SK-N-SH (cell line): Measurements from ENCODE around the gene HDHD5. TPM values are rescaled to one million over a fixed set of nuclear protein-coding genes. Genes with fewer than 3 reads are reported as not detected.

Experiments used
- CTCF ChIA-PET: fragments of 300-600, 350-600 bp; formaldehyde crosslinking; extraction: SDS; loops from one replicate; lab custom pipeline; 2021; lab: Yijun Ruan, JAX
- POLR2A ChIA-PET: fragments of 350-600 bp; sonication (Branson Sonifier 250); formaldehyde crosslinking; extraction: SDS; loops from one replicate; lab custom pipeline; 2020; ENCODE audit warnings: antibody characterized with exemption, inconsistent platforms; lab: Yijun Ruan, JAX
- DNase-seq: peaks from one replicate; pipeline ENCODE4 v3.0.0; 2012
- H2AFZ ChIP-seq: fragments of 200-600 bp; sonication (generic); 2 replicates; pipeline ENCODE4 v1.8.1; 2016; ENCODE audit warnings: antibody characterized with exemption, mild to moderate bottlenecking, low read depth
- H3F3A ChIP-seq: fragments of 200-600 bp; sonication (generic); replicated peaks from 2 replicates; pipeline ENCODE3; 2016; ENCODE audit warnings: antibody characterized with exemption, mild to moderate bottlenecking; ENCODE audit not compliant: insufficient read depth
- H3K27ac ChIP-seq, 2 experiments: fragments of 200-500 bp in 1 of 2; fragments of 200-600 bp in 1 of 2; sonication (Bioruptor generic) in 1 of 2; sonication (generic), shearing (Covaris generic) in 1 of 2; 2 replicates each; pipeline versions ENCODE4 v1.5.1 to v1.6.1; 2014 to 2016; ENCODE audit warnings: low read depth in 2 of 2, inconsistent platforms in 1 of 2, low read length in 1 of 2, mild to moderate bottlenecking in 1 of 2, mixed read lengths in 1 of 2
- H3K27me3 ChIP-seq: fragments of 200-600 bp; sonication (generic), shearing (Covaris generic); 2 replicates; pipeline ENCODE4 v1.6.1; 2016; ENCODE audit warnings: mixed run types; ENCODE audit not compliant: insufficient read depth
- H3K36me3 ChIP-seq, 2 experiments: fragments of 200-500 bp in 1 of 2; fragments of 200-600 bp in 1 of 2; sonication (Bioruptor generic) in 1 of 2; sonication (generic) in 1 of 2; replicated peaks in 1 of 2; 2 replicates each; pipeline versions ENCODE3 to v1.5.1; 2014 to 2016; ENCODE audit warnings: low read length in 1 of 2, mild to moderate bottlenecking in 1 of 2; ENCODE audit not compliant: insufficient read depth in 2 of 2, control insufficient read depth in 1 of 2
- H3K4me1 ChIP-seq, 2 experiments: fragments of 200-500 bp in 1 of 2; fragments of 200-600 bp in 1 of 2; sonication (Bioruptor generic) in 1 of 2; sonication (generic), shearing (Covaris generic) in 1 of 2; 2 replicates each; pipeline versions ENCODE4 v1.5.1 to v1.6.1; 2014 to 2016; ENCODE audit warnings: low read depth in 1 of 2, low read length in 1 of 2, mixed run types in 1 of 2; ENCODE audit not compliant: insufficient read depth in 2 of 2, control insufficient read depth in 1 of 2
- H3K4me2 ChIP-seq: fragments of 200-600 bp; sonication (generic), shearing (Covaris generic); 2 replicates; pipeline ENCODE4 v1.6.1; 2017; ENCODE audit warnings: mixed run types
- H3K4me3 ChIP-seq, 2 experiments: fragments of 200-500 bp in 1 of 2; fragments of 200-600 bp in 1 of 2; sonication (Bioruptor generic) in 1 of 2; sonication (generic), shearing (Covaris generic) in 1 of 2; 2 replicates each; pipeline versions ENCODE4 v1.5.1 to v1.8.1; 2014 to 2016; ENCODE audit warnings: low read depth in 2 of 2, inconsistent platforms in 1 of 2, low read length in 1 of 2, mild to moderate bottlenecking in 1 of 2, mixed read lengths in 1 of 2, moderate library complexity in 1 of 2
- H3K79me2 ChIP-seq: fragments of 200-600 bp; sonication (generic); 2 replicates; pipeline ENCODE4 v1.8.1; 2017; ENCODE audit warnings: mild to moderate bottlenecking; ENCODE audit not compliant: insufficient read depth
- H3K9ac ChIP-seq: fragments of 200-600 bp; sonication (generic); 2 replicates; pipeline ENCODE4 v1.6.1; 2017; ENCODE audit warnings: mixed run types
- H3K9me2 ChIP-seq: fragments of 200-600 bp; sonication (generic); 2 replicates; pipeline ENCODE4 v1.6.1; 2017; ENCODE audit warnings: mixed run types
- H3K9me3 ChIP-seq: fragments of 200-600 bp; sonication (generic); 2 replicates; pipeline ENCODE4 v1.6.1; 2017; ENCODE audit warnings: mixed run types, mild to moderate bottlenecking, moderate library complexity
- H4K20me1 ChIP-seq: fragments of 200-600 bp; sonication (generic); 2 replicates; pipeline ENCODE4 v1.6.1; 2017; ENCODE audit warnings: mild to moderate bottlenecking, mixed run types; ENCODE audit not compliant: insufficient read depth
- EZH2phosphoT487 ChIP-seq: fragments of 200-600 bp; sonication (generic); IDR thresholded peaks from 2 replicates; pipeline ENCODE4 v1.6.1; 2017; ENCODE audit warnings: low read depth, mixed run types, mild to moderate bottlenecking, antibody characterized with exemption, moderate library complexity, borderline replicate concordance
- GABPA ChIP-seq: IDR thresholded peaks from 2 replicates; pipeline ENCODE4 v1.4.0; 2012; ENCODE audit warnings: low read depth, mild to moderate bottlenecking
- JUND ChIP-seq: IDR thresholded peaks from 2 replicates; pipeline ENCODE4 v1.4.0; 2012
- MXI1 ChIP-seq: IDR thresholded peaks from 2 replicates; pipeline ENCODE4 v1.6.1; 2012; ENCODE audit warnings: mild to moderate bottlenecking, low read depth, low read length, improper control_type of control experiment
- NFIC ChIP-seq: IDR thresholded peaks from 2 replicates; pipeline ENCODE4 v1.4.0; 2012; ENCODE audit warnings: borderline replicate concordance
- SMC3 ChIP-seq: IDR thresholded peaks from 2 replicates; pipeline ENCODE4 v1.6.1; 2012; ENCODE audit warnings: low read depth, low read length, improper control_type of control experiment
- YY1 ChIP-seq: IDR thresholded peaks from 2 replicates; pipeline ENCODE4 v1.4.0; 2012; ENCODE audit warnings: low read depth, mild to moderate bottlenecking
- WGBS: methylation state at CpG from one replicate; pipeline ENCODE4 v1.1.6; 2017; ENCODE audit warnings: low lambda C conversion rate; 5-methylcytosine and 5-hydroxymethylcytosine counted together
- polyA plus RNA-seq, 3 experiments: library from polyadenylated mRNA; depleted of rRNA; stranded (reverse); fragments of >200 nt; gene quantifications; 2 replicates each; pipeline ENCODE4 v1.2.3, GENCODE V29; 2012
- TF ChIP-seq, protein P1 (sequence below): IDR thresholded peaks from 2 replicates; pipeline ENCODE4 v1.6.1; 2012; ENCODE audit warnings: mild to moderate bottlenecking, low read depth, low read length, moderate library complexity
- TF ChIP-seq, protein P2 (sequence below): IDR thresholded peaks from 2 replicates; pipeline ENCODE4 v1.4.0; 2012; ENCODE audit warnings: low read depth, borderline replicate concordance
- TF ChIP-seq, protein P3 (sequence below): fragments of 150-350 bp; IDR thresholded peaks from 2 replicates; pipeline ENCODE4 v1.6.1; 2016; ENCODE audit warnings: mild to moderate bottlenecking, low read depth, low read length
- TF ChIP-seq, protein P4 (sequence below): fragments of 200-600 bp; sonication (generic); IDR thresholded peaks from 2 replicates; pipeline ENCODE4 v1.6.1; 2017; ENCODE audit warnings: antibody characterized with exemption, mild to moderate bottlenecking, moderate library complexity
- TF ChIP-seq, protein P5 (sequence below): IDR thresholded peaks from 2 replicates; pipeline ENCODE4; 2012

HDHD5 gene
- polyA plus RNA-seq, 1 of the 3 experiments (the other 2 are of a cell fraction), result 43.3 TPM

DNA sequence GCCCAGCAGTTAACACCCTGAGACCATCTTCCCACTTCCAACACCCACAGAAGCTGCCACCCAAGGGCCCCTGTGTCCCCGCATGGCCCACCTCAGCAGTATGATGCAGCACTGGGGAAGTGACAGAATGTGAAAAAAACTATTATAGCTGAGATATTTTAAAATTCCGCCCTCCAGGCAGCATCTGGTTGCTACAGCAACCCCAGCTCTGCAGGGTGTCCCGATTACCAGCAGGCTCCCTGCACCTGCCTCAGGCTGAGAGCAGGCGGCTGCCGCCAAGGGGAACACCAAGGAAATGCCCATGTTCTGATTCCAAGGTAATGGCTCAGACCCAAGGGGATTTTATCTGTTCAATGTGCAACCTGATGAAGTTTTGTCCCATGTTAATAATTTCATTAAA is 27.4 kb downstream of the HDHD5 start:
- CTCF ChIA-PET, result interaction anchor here (0.9 to 3.8 kb wide), 3 partner anchors 12 to 370 kb away, joined by 3 to 15 read pairs (median 3); no protein-coding TSS in a partner anchor
- Histone ChIP-seq H3K9me3 (no peaks in the 10 kb centered on the region), H3K9ac (no peak overlapping the region), H3K4me2 (no peak overlapping the region)
- TF ChIP-seq, protein P1, sequence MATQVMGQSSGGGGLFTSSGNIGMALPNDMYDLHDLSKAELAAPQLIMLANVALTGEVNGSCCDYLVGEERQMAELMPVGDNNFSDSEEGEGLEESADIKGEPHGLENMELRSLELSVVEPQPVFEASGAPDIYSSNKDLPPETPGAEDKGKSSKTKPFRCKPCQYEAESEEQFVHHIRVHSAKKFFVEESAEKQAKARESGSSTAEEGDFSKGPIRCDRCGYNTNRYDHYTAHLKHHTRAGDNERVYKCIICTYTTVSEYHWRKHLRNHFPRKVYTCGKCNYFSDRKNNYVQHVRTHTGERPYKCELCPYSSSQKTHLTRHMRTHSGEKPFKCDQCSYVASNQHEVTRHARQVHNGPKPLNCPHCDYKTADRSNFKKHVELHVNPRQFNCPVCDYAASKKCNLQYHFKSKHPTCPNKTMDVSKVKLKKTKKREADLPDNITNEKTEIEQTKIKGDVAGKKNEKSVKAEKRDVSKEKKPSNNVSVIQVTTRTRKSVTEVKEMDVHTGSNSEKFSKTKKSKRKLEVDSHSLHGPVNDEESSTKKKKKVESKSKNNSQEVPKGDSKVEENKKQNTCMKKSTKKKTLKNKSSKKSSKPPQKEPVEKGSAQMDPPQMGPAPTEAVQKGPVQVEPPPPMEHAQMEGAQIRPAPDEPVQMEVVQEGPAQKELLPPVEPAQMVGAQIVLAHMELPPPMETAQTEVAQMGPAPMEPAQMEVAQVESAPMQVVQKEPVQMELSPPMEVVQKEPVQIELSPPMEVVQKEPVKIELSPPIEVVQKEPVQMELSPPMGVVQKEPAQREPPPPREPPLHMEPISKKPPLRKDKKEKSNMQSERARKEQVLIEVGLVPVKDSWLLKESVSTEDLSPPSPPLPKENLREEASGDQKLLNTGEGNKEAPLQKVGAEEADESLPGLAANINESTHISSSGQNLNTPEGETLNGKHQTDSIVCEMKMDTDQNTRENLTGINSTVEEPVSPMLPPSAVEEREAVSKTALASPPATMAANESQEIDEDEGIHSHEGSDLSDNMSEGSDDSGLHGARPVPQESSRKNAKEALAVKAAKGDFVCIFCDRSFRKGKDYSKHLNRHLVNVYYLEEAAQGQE, result no peak
- no peak for TF ChIP-seq YY1
- no peak for TF ChIP-seq NFIC
- no peak for TF ChIP-seq GABPA
- TF ChIP-seq EZH2phosphoT487, result no peak
- TF ChIP-seq, protein P2, sequence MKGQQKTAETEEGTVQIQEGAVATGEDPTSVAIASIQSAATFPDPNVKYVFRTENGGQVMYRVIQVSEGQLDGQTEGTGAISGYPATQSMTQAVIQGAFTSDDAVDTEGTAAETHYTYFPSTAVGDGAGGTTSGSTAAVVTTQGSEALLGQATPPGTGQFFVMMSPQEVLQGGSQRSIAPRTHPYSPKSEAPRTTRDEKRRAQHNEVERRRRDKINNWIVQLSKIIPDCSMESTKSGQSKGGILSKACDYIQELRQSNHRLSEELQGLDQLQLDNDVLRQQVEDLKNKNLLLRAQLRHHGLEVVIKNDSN, result no peak
- TF ChIP-seq SMC3, result no peak
- TF ChIP-seq, protein P3, sequence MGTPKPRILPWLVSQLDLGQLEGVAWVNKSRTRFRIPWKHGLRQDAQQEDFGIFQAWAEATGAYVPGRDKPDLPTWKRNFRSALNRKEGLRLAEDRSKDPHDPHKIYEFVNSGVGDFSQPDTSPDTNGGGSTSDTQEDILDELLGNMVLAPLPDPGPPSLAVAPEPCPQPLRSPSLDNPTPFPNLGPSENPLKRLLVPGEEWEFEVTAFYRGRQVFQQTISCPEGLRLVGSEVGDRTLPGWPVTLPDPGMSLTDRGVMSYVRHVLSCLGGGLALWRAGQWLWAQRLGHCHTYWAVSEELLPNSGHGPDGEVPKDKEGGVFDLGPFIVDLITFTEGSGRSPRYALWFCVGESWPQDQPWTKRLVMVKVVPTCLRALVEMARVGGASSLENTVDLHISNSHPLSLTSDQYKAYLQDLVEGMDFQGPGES, result no peak
- TF ChIP-seq, protein P4, sequence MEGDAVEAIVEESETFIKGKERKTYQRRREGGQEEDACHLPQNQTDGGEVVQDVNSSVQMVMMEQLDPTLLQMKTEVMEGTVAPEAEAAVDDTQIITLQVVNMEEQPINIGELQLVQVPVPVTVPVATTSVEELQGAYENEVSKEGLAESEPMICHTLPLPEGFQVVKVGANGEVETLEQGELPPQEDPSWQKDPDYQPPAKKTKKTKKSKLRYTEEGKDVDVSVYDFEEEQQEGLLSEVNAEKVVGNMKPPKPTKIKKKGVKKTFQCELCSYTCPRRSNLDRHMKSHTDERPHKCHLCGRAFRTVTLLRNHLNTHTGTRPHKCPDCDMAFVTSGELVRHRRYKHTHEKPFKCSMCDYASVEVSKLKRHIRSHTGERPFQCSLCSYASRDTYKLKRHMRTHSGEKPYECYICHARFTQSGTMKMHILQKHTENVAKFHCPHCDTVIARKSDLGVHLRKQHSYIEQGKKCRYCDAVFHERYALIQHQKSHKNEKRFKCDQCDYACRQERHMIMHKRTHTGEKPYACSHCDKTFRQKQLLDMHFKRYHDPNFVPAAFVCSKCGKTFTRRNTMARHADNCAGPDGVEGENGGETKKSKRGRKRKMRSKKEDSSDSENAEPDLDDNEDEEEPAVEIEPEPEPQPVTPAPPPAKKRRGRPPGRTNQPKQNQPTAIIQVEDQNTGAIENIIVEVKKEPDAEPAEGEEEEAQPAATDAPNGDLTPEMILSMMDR, result no peak
- TF ChIP-seq, protein P5, sequence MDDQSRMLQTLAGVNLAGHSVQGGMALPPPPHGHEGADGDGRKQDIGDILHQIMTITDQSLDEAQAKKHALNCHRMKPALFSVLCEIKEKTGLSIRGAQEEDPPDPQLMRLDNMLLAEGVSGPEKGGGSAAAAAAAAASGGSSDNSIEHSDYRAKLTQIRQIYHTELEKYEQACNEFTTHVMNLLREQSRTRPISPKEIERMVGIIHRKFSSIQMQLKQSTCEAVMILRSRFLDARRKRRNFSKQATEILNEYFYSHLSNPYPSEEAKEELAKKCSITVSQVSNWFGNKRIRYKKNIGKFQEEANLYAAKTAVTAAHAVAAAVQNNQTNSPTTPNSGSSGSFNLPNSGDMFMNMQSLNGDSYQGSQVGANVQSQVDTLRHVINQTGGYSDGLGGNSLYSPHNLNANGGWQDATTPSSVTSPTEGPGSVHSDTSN, result no peak
- no peak for TF ChIP-seq JUND
- no peak for TF ChIP-seq MXI1
- TF ChIP-seq, all 33 proteins: peak for 0
- H3K4me1 ChIP-seq, result no peaks in the 10 kb centered on the region; a peak in 1 of 4 replicates
- H3K36me3 ChIP-seq, result no peaks in the 10 kb centered on the region
- H3K9me2 ChIP-seq, result no peaks in the 10 kb centered on the region
- H4K20me1 ChIP-seq, result no peaks in the 10 kb centered on the region
- POLR2A ChIA-PET, result no interaction called here
- H3K4me3 ChIP-seq, result no peak overlapping the region
- H3F3A ChIP-seq, result no peaks in the 10 kb centered on the region
- no peaks in the 10 kb centered on the region for H3K27me3 ChIP-seq
- H3K79me2 ChIP-seq, result no peaks in the 10 kb centered on the region
- no peak overlapping the region for H3K27ac ChIP-seq
- no peak overlapping the region for H2AFZ ChIP-seq
- 44% methylated on average over 4 of the region's 5 CpGs for WGBS
- no peak for DNase-seq
